COLO668 (cell line): ENCODE results near the gene MAB21L1.

Experiments used
- DNase-seq: peaks from one replicate; lab custom pipeline; 2025; ENCODE audit not compliant: unreplicated experiment; lab: John Stamatoyannopoulos, UW

MAB21L1 gene

DNA sequence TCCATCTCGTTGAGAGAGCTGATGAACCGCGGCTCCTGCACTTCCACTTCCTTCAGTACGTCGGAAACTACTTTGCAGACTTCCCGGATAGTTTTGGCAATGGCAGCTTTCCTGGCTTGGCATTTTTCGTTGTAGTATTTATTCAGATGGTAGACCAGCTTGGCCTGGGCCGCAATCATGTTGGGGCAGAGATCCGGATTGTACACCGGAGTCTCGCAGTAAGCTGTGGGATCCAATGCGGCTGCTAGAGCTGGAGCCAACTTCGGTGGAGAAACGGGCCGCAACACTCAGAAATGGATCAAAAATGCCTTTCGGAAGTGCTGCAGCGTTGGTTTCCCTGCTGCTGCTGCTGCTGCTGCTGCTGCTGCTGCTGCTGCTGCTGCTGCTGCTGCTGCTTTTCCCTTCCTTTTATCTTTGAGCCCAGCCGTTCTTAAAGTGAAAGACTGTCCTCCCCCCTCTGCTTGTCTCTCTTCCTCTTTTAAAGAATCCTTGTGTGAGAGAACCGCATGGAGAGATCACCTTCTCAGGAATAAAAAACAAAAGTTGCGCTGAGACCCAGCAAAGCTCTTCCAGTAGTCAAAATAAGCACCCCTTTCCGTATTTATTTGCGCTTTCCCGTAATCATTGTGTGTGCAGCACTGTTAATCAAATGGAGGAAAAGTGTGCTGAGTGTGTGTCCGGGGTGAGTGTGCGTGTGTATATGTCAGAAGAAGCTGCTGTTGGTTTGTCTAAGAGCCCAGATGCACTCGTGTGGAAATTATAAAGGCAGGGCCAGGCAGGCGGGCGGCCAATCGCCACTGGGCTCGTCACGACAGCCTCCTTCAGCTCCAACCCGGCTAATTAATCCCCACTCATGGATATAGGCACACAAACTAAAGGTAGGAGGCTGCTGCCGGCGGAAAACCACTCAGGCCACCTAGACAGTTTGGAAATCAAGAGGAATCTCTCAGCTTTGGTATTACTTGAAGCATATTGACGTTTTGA is at the start of gene MAB21L1:
Gene MAB21L1 (minus strand): TSS at position 730 of the 984 bp plus-strand sequence. CDS start 551 bp downstream, at position 179.
- no peak for DNase-seq

DNA sequence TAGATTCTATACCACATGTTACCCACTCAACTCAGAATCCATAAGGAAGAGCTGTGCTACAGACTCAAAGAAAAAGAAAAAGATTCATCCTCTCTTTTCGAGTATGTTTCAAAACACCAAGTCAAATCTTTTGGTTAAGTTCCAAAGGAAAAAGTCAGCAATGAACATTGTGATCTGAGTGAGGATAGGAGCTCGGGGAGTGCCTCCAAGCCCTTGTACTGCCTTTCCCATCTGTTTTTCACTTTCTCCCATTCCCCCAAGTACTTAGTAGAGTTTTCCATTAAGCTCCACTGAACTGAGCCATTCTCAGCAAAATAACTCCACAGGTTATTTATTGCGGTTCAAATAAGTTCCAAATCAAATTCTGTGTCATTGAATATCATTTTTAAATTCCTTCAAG is 47.7 kb upstream of the MAB21L1 start:
- DNase-seq, result no peak

- no peak for DNase-seq
These were observed 42.0 kb upstream of the MAB21L1 start for GRCh38 chr13:35518337-35518946.

GRCh38 chr13:35514801-35515502 is 38.5 kb upstream of the MAB21L1 start:
- no peak for DNase-seq

- no peak for DNase-seq
These were observed 37.6 kb upstream of the MAB21L1 start for GRCh38 chr13:35514061-35514477.

DNA sequence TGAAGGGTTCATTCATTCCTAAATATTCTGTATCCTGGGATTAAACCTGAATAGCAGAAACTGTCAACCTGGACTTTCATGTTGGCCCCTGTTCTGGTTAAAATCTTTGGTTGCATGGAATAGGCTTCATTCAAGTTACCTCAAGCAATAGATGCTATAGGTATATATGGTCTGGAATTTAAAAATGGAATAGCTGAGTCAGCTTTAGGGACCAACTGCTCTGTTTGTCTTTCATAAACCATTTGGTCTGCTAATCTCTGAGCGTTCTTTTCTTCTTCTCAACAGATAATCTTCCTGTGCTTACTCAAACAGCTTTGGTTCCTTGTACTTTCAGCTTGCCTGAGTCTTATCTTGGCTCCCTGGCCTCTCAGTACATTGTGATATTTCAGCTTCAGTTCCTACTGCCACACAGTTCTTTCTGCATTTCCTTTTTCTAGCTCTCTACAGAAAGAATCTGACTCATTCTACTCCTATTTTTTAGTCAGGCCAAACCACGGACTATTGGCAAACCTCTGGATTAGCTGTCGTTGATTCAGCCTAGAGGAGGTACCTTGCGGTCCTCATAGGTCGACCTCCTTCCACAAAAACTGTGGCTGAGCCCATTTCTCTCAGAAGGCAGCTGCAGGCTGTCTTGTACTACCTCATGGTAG is 35.9 kb upstream of the MAB21L1 start:
- no peak for DNase-seq

DNA sequence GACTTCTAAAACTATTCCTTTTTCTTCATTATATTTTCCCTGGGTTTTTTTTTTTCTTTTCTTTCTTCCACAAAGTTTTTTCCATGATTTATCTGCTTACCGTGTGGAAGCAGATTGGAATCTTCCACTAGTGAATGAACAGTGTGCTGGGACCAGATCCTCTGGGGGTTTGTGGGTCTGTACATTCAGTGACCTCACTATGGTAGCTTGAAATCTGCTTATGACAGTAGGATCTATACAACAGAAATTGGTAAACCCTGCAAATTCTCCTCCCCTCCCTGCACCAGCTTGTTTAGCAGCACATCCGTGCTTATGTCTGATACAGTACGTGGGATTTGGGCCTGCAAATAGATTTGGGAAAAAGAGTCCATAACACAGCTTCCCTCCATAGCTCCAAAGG is 26.0 kb upstream of the MAB21L1 start:
- no peak for DNase-seq

DNA sequence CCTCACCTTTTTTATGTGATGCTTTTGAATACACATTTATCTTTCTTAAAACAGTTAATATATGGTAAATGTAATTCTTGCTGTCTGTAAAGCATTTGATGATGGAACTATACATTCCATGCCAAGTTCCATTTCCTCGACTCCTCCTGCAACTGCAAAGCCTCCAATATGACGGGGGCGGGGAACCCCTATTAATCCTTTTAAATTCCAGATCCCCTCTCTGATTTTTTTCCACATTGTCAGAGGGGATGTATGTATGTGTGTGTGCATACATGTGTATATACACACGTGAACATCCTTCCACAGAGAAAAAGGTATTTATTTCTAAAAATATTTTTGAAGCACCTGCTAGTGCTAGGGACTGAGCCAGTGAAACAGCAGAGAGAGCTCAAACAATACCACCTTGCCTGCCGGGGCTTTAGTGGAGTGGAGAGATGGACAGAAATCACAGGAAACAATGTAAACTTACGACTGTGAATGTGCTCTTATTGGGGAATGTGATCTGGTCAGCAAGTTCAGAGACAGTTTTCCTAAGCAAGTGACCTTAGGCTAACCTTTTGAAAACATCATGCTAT is 25.3 kb upstream of the MAB21L1 start:
- DNase-seq, result no peak

DNA sequence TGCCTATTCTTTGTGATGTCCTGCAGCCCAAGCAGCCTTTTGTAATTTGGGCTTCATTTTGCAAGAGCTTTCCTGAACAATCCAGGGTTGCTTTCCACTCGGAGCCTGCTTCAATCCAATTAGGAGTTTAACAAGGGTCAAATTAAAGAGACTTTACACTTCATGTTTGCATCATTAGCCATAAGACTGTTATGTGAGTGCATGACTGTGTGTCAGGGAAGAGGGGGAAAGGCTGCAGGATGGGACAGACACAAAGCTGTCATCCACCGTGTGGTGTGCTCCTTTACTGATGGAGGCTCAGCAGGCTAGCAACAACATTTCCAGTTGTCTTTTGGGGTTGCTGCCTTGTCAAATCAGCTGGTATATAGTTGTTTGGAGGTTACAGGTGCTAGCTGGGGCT is 23.7 kb upstream of the MAB21L1 start:
- DNase-seq, result peak; percentile 36

- no peak for DNase-seq
These were observed 23.2 kb upstream of the MAB21L1 start for GRCh38 chr13:35499676-35500075.

GRCh38 chr13:35499196-35499662 is 22.7 kb upstream of the MAB21L1 start:
- DNase-seq, result peak; percentile 77

DNA sequence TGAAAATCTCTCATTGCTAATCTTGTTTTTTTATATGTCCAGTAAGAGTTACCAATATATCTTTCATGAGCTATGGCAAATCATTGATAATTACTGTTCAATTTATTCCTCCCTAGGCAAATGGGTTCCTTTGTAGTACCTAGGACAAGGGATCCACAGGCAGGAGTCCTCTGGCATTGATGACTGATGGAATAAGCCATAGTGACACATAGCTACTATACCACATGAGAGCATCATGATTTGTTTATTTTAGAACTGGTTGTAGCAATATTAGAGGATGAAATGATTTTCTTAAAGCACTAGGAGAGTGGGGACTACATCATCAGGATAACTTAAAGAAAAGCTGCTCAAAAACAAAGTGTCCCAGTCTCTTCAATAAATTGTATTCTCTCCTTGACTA is 21.7 kb upstream of the MAB21L1 start:
- DNase-seq, result no peak

DNA sequence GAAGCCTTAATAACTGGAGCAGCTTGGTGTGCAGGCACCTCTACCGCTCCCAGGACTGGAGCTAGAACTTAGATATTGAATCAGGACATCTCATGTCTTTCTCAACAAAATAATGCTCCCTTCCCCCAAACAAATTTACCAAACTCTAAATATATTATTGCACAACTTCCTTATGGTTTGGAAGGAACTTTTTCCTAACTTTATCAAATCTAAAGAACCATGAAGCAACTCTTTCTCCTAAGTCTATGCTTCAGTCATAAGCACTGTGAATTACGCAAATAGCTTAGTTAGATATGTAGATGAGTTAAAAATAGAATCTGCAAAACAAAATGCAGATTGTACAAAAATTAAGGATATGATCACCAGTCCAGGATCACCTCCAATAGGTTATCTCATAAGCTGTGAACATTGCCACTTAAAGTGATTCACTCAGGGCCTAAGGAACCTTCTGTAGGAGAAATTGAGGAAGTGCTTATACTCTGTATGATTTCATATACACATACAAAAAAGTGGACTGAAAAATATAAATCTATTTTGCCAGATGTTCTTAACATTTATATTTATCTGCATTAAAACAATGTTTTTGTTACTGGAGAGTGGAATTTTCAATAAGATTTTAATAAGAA is 20.4 kb upstream of the MAB21L1 start:
- no peak for DNase-seq

GRCh38 chr13:35496006-35496405 is 19.5 kb upstream of the MAB21L1 start:
- DNase-seq, result no peak

- DNase-seq, result no peak
These were observed 12.6 kb upstream of the MAB21L1 start for GRCh38 chr13:35489050-35489449.

DNA sequence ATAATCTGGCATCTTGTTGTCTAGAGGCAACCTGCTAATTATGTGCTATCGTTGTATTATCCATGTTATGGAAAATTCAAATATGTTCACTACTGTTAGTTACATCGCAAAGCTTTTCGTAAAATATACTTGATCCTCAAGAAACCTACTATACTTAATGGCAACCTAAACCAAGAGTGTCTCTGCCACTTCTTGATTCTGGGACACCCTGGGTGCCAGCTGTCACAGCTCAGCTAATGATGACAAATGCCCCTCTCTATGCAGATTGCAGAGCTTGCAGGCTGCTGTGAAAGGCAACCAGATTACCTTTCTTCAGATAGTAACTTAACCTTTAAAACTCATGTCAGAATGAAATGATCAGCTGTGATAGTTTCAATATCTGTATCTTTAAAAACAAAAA is 8.9 kb upstream of the MAB21L1 start:
- no peak for DNase-seq

- DNase-seq, result no peak
These were observed 7.9 kb upstream of the MAB21L1 start for GRCh38 chr13:35484384-35484783.

GRCh38 chr13:35483761-35484160 is 7.3 kb upstream of the MAB21L1 start:
- no peak for DNase-seq

DNA sequence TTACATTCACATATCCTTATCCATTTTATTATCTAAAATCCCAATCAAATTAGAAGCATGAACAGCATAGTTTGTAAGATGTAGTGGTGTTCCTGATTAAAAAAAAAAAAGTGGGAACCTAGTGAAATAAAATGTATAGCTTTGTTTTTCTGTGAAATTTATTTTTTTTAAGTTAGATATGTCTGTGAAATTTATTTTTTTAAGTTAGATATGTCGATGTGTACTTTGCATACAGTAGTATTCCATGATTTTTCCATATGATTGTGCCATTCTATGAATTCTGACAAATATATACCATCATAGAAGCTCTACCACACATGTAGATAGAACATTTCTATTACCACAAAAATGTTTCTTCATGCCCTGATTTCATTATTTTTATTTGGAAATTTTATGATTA is 6.0 kb upstream of the MAB21L1 start:
- no peak for DNase-seq

- no peak for DNase-seq
These were observed 5.3 kb upstream of the MAB21L1 start for GRCh38 chr13:35481777-35482176.
